GM10248 (cell line): ENCODE measurements around the gene GRAMD1B.

Experiments used
- CTCF ChIA-PET: fragments of 300-600 bp; sonication (Branson Sonifier 250); formaldehyde crosslinking; extraction: SDS; loops from one replicate; lab custom pipeline; 2021; ENCODE audit warnings: antibody characterized with exemption; lab: Yijun Ruan, JAX
- POLR2A ChIA-PET: fragments of 350-650 bp; sonication (Branson Sonifier 250); formaldehyde crosslinking; extraction: SDS; loops from one replicate; lab custom pipeline; 2020; ENCODE audit warnings: antibody characterized with exemption; lab: Yijun Ruan, JAX
- DNase-seq: peaks from one replicate; pipeline ENCODE4 v3.0.0; 2012; ENCODE audit errors: extremely low spot score
- TF ChIP-seq, protein P1 (sequence below): IDR thresholded peaks from 2 replicates; pipeline ENCODE4 v1.5.1; 2012; ENCODE audit warnings: mild to moderate bottlenecking, low read depth; ENCODE audit errors: extremely low read depth, missing control alignments, control extremely low read depth

Gene GRAMD1B

DNA sequence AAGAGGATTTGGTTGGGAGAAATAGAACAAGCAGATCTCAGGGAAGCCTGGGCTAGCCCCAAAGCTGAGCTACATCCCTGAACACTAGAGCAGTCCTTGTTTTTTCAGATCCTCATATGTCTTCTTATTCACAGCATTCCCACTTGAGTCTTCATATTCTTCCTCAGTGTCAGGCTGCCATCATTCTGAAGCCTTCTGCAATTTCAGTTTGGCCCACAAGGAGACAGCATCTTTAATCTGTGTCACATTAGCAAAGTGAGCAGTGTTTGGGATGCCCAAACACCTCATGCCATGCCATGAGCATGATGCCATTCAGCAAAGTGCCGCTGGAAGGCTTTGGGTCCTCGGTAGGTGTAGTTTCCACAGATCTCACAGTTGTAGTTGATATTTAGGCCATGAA is 167.8 kb downstream of the GRAMD1B start:
- ChIA-PET POLR2A (no interaction called here), CTCF (interaction anchor here (1.5 to 2.2 kb wide), 4 partner anchors 9 to 110 kb away, joined by 3 to 15 read pairs (median 4); no protein-coding TSS in a partner anchor)
- TF ChIP-seq, protein P1, sequence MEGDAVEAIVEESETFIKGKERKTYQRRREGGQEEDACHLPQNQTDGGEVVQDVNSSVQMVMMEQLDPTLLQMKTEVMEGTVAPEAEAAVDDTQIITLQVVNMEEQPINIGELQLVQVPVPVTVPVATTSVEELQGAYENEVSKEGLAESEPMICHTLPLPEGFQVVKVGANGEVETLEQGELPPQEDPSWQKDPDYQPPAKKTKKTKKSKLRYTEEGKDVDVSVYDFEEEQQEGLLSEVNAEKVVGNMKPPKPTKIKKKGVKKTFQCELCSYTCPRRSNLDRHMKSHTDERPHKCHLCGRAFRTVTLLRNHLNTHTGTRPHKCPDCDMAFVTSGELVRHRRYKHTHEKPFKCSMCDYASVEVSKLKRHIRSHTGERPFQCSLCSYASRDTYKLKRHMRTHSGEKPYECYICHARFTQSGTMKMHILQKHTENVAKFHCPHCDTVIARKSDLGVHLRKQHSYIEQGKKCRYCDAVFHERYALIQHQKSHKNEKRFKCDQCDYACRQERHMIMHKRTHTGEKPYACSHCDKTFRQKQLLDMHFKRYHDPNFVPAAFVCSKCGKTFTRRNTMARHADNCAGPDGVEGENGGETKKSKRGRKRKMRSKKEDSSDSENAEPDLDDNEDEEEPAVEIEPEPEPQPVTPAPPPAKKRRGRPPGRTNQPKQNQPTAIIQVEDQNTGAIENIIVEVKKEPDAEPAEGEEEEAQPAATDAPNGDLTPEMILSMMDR, result no peak
- no peak for DNase-seq

DNA sequence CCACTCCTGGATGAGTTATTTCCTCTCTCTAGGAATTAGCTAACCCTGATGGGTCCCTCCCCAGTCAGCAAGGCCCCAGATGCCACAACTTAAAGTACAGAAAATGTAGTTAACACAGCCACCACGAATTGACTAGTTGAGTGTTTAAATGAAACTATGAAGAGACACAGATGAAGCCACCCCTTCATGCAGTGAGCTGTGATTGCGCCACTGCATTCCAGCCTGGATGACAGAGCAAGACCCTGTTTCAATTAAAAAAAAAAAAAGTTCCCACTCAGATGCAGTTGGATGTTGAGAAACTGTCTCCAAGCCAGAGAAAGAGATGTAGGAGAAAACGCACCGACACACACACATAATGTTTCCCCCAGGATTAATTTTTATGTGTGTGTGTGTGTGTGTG is 171.1 kb downstream of the GRAMD1B start:
- ChIA-PET CTCF (interaction anchor here (1.3 to 1.8 kb wide), 4 partner anchors 21 to 107 kb away, joined by 3 to 4 read pairs (median 4); no protein-coding TSS in a partner anchor), POLR2A (interaction anchor here (0.5 kb wide), 1 partner anchor 1914 kb away, joined by 5 read pairs; no protein-coding TSS in a partner anchor)
- TF ChIP-seq, protein P1, result no peak
- no peak for DNase-seq

DNA sequence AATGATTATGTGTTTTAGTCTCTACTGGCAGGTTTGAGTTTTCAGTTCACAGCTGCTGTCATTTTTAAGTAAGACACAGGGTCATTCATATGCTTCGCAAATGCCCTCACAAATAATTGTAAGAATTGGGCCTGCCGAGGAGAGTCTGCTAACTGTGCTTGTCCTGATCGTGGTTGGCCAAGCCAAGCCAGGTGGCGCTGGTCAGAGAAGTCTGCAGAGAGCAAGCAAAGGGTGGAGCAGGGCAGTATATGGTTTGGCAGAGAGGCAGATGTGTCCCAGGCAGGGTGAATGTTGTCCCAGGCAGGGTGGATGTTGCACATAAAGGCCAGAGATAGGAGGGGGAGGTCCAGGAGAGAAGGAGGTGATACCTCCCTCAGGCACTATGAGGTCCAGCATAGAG is 171.7 kb downstream of the GRAMD1B start:
- ChIA-PET CTCF (interaction anchor here (1.3 to 1.8 kb wide), 4 partner anchors 21 to 107 kb away, joined by 3 to 4 read pairs (median 4); no protein-coding TSS in a partner anchor), POLR2A (no interaction called here)
- TF ChIP-seq, protein P1, result no peak
- no peak for DNase-seq

DNA sequence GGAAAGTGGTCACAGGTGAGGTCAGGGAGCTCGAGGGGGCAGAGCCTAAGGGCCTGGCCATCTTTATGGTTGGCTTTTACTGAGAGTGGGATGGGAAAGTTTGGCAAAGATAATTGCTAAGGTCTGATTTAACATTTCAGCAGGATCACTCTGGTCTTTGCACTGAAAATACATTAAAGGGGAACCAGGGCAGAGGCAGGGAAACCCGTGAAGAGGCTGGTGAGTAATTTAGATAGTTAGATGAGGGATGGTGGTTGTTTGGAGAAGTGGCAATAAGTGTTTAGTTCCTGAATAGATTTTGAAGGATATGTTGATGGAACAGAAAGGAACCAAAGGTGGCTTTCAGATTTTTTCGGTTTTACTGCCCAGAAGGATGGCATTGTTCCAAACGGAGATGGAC is 173.6 kb downstream of the GRAMD1B start:
- ChIA-PET POLR2A (no interaction called here), CTCF (interaction anchor here (1.3 to 2.0 kb wide), 2 partner anchors 26 to 108 kb away, joined by 3 to 6 read pairs; no protein-coding TSS in a partner anchor)
- TF ChIP-seq, protein P1, result no peak
- DNase-seq, result no peak

DNA sequence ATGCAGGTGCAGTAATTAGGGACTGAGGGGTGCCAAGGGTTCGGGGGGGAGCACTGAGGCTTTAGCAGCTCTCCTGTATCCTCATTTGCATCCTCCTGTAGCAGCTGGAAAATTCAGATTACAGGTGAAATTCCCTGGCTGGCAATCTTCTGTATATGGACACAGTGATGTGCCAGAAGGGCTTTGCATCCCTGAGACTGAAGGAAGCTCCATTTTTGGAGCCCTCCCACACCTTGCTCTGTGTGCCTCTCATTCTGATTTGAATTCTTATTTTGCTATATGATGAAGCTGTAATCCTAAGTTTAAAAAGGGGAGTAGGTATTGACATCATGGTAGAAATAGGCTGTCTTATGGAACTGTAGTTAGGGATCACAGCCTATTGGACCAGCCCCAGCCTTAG is 177.7 kb downstream of the GRAMD1B start:
- DNase-seq, result no peak
- POLR2A ChIA-PET, result no interaction called here
- CTCF ChIA-PET, result interaction anchor here (1.4 to 2.4 kb wide), 3 partner anchors 21 to 31 kb away, joined by 4 to 14 read pairs (median 6); no protein-coding TSS in a partner anchor
- TF ChIP-seq, protein P1, result no peak

DNA sequence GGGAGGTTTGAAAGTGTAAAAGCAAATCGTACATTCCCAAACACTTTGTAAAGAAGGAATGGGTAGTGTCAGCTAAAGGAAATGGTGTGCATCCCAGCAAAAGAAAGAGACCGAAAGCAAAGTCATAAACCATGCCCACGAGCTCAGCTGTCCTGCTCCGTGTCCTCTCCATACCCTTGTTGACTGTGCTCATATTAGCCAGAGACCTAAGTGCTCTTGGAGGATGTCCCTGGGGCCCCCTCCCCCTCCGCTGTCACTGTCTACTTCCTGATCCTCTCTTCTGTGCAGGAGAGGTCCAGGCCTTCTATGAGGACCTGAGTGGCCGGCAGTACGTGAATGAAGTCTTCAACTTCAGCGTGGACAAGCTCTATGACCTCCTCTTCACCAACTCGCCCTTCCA is 178.3 kb downstream of the GRAMD1B start:
- POLR2A ChIA-PET, result no interaction called here
- TF ChIP-seq, protein P1, result no peak
- CTCF ChIA-PET, result no interaction called here
- DNase-seq, result no peak

DNA sequence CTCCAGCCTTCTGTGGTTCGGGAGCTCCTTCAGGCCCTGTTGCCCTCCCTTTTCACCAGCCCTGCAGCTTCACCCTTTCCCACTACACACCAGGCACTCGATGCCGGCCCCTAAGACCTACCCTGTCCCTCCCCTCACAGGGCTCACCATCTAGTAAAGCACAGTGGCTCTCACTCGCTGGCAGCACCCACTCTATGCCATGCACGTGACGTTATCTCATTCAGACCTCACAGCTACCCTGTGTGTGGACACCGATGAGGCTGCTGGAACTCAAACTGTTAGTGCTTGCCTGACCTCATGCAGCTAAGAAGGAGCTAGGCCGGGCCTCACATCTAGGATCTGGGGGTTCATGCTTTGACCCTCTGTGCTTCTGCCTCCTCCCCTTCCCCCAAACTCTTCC is 178.9 kb downstream of the GRAMD1B start:
- TF ChIP-seq, protein P1, result no peak
- CTCF ChIA-PET, result no interaction called here
- POLR2A ChIA-PET, result no interaction called here
- DNase-seq, result no peak
